WI38 (cell line): ENCODE results near the gene ZSWIM5.
"Not testable (repeated sequence)": the region's sequence is repeated elsewhere in the genome, so short reads cannot be mapped to it uniquely, and the experiment has no call there.

Experiments used
- H3K4me3 ChIP-seq: 2 replicates; pipeline ENCODE4 v1.5.1; 2011; ENCODE audit warnings: low read depth, mild to moderate bottlenecking, control low read depth, low read length
- CTCF ChIP-seq: IDR thresholded peaks from 2 replicates; pipeline ENCODE4 v1.5.1; 2012; ENCODE audit warnings: low read depth, mild to moderate bottlenecking, control low read depth, low read length

Gene ZSWIM5

GRCh38 chr1:45093334-45093733 is 113.1 kb downstream of the ZSWIM5 start:
- no peak for TF ChIP-seq CTCF
- H3K4me3 ChIP-seq, result no peak overlapping the region

GRCh38 chr1:45089711-45090110 is 116.7 kb downstream of the ZSWIM5 start:
- no peak for TF ChIP-seq CTCF
- H3K4me3 ChIP-seq, result no peak overlapping the region

GRCh38 chr1:45084562-45084961 is 121.8 kb downstream of the ZSWIM5 start:
- H3K4me3 ChIP-seq, result no peak overlapping the region
- TF ChIP-seq CTCF, result no peak

- H3K4me3 ChIP-seq, result no peak overlapping the region
- TF ChIP-seq CTCF, result no peak
Measured at GRCh38 chr1:45079533-45079932, 126.9 kb downstream of the ZSWIM5 start.

GRCh38 chr1:45076959-45077358 is 129.4 kb downstream of the ZSWIM5 start:
- H3K4me3 ChIP-seq, result not testable (repeated sequence)

- no peak for TF ChIP-seq CTCF
- H3K4me3 ChIP-seq, result no peak overlapping the region
Measured at GRCh38 chr1:45071567-45071966, 134.8 kb downstream of the ZSWIM5 start.

GRCh38 chr1:45067806-45068205 is 138.6 kb downstream of the ZSWIM5 start:
- TF ChIP-seq CTCF, result no peak
- no peak overlapping the region for H3K4me3 ChIP-seq

GRCh38 chr1:45065083-45065482 is 141.3 kb downstream of the ZSWIM5 start:
- H3K4me3 ChIP-seq, result no peak overlapping the region
- TF ChIP-seq CTCF, result no peak

GRCh38 chr1:45062463-45062862 is 143.9 kb downstream of the ZSWIM5 start:
- not testable (repeated sequence) for H3K4me3 ChIP-seq
